AG04450 (cell line): ENCODE results near the gene ALDH6A1. TPM values are rescaled to one million over a fixed set of nuclear protein-coding genes. Genes with fewer than 3 reads are reported as not detected.

Experiments used
- CTCF ChIA-PET: fragments of 300-600, 350-600 bp; formaldehyde crosslinking; extraction: SDS; loops from one replicate; lab custom pipeline; 2022; ENCODE audit warnings: antibody characterized with exemption, inconsistent platforms; lab: Charles Lee
- POLR2A ChIA-PET: fragments of 350-600 bp; formaldehyde crosslinking; extraction: SDS; loops from one replicate; lab custom pipeline; 2021; ENCODE audit warnings: antibody characterized with exemption, inconsistent platforms; lab: Yijun Ruan, JAX
- DNase-seq: peaks from one replicate; pipeline ENCODE4 v3.0.0-alpha.2; 2011; ENCODE audit warnings: low read depth, low spot score
- H3K27ac ChIP-seq: one replicate; pipeline ENCODE4 v1.5.1; 2012; ENCODE audit warnings: low read depth, low read length, control low read depth
- H3K27me3 ChIP-seq: one replicate; pipeline ENCODE4 v1.6.0; 2012; ENCODE audit warnings: low read length; ENCODE audit not compliant: control insufficient read depth, insufficient read depth
- H3K4me3 ChIP-seq: 2 replicates; pipeline ENCODE4 v1.5.1; 2011; ENCODE audit warnings: mild to moderate bottlenecking, low read depth, low read length, control low read depth
- H3K9me3 ChIP-seq: 2 replicates; pipeline ENCODE4 v1.5.1; 2012; ENCODE audit warnings: low read length; ENCODE audit not compliant: control insufficient read depth, insufficient read depth
- CTCF ChIP-seq: IDR thresholded peaks from 2 replicates; pipeline ENCODE4 v1.5.1; 2011; ENCODE audit warnings: low read depth, low read length, control low read depth, inconsistent platforms
- polyA plus RNA-seq: library from polyadenylated mRNA; depleted of rRNA; stranded (reverse); fragments of >200 nt; gene quantifications from 2 replicates; pipeline ENCODE4 v1.2.3, GENCODE V29; 2011

ALDH6A1 gene
- polyA plus RNA-seq, 1 experiment, result 19.0 TPM

- no peak for TF ChIP-seq CTCF
- Histone ChIP-seq H3K27ac (no peak overlapping the region), H3K4me3 (no peak overlapping the region), H3K27me3 (no peaks in the 10 kb centered on the region), H3K9me3 (no peaks in the 10 kb centered on the region)
- POLR2A ChIA-PET, result no interaction called here
- CTCF ChIA-PET, result interaction anchor here (1.2 to 1.9 kb wide), 2 partner anchors 143 to 148 kb away, joined by 5 to 7 read pairs; no protein-coding TSS in a partner anchor
- DNase-seq, result no peak
Observed at GRCh38 chr14:74109369-74109768, 25.1 kb upstream of the ALDH6A1 start.

- ChIA-PET POLR2A (no interaction called here), CTCF (interaction anchor here (1.5 to 2.2 kb wide), 2 partner anchors 146 kb away, joined by 4 to 6 read pairs; no protein-coding TSS in a partner anchor)
- Histone ChIP-seq H3K9me3 (no peaks in the 10 kb centered on the region), H3K27me3 (no peaks in the 10 kb centered on the region), H3K4me3 (no peak overlapping the region), H3K27ac (no peak overlapping the region)
- no peak for TF ChIP-seq CTCF
- DNase-seq, result no peak
Observed at GRCh38 chr14:74105381-74105780, 21.1 kb upstream of the ALDH6A1 start.

- no peak for TF ChIP-seq CTCF
- Histone ChIP-seq H3K4me3 (no peak overlapping the region), H3K9me3 (no peaks in the 10 kb centered on the region), H3K27ac (no peak overlapping the region), H3K27me3 (no peaks in the 10 kb centered on the region)
- ChIA-PET POLR2A (no interaction called here), CTCF (interaction anchor here (0.5 kb wide), 1 partner anchor 362 kb away, joined by 3 read pairs; no protein-coding TSS in a partner anchor)
- DNase-seq, result no peak
Observed at GRCh38 chr14:74089251-74090020, 5.2 kb upstream of the ALDH6A1 start.

GRCh38 chr14:74085828-74086227, 1.6 kb upstream of the ALDH6A1 start:
- CTCF ChIA-PET, result no interaction called here
- no peak for TF ChIP-seq CTCF
- Histone ChIP-seq H3K4me3 (peak overlapping the region; percentile 90), H3K27ac (no peak overlapping the region), H3K27me3 (no peaks in the 10 kb centered on the region), H3K9me3 (no peaks in the 10 kb centered on the region; the same call in 1 of the 2 replicates)
- POLR2A ChIA-PET, result no interaction called here
- DNase-seq, result no peak

- ChIA-PET CTCF (no interaction called here), POLR2A (no interaction called here)
- Histone ChIP-seq H3K4me3 (peak overlapping the region; percentile 90), H3K27me3 (no peaks in the 10 kb centered on the region), H3K27ac (peak overlapping the region; percentile 80), H3K9me3 (no peaks in the 10 kb centered on the region; the same call in 1 of the 2 replicates)
- TF ChIP-seq CTCF, result no peak
- DNase-seq, result no peak
Observed at GRCh38 chr14:74085047-74085637, 889 bp upstream of the ALDH6A1 start.
